HG03108 (cell line): ENCODE data around the gene MRPS11.
"Not testable (repeated sequence)": the region's sequence is repeated elsewhere in the genome, so short reads cannot be mapped to it uniquely, and the experiment has no call there.

Source experiments
- ATAC-seq: cut with Tn5 transposase; IDR thresholded peaks from one replicate; pipeline ENCODE4 v1.9.1; 2021; ENCODE audit warnings: moderate library complexity; ENCODE audit not compliant: unreplicated experiment

Gene MRPS11

DNA sequence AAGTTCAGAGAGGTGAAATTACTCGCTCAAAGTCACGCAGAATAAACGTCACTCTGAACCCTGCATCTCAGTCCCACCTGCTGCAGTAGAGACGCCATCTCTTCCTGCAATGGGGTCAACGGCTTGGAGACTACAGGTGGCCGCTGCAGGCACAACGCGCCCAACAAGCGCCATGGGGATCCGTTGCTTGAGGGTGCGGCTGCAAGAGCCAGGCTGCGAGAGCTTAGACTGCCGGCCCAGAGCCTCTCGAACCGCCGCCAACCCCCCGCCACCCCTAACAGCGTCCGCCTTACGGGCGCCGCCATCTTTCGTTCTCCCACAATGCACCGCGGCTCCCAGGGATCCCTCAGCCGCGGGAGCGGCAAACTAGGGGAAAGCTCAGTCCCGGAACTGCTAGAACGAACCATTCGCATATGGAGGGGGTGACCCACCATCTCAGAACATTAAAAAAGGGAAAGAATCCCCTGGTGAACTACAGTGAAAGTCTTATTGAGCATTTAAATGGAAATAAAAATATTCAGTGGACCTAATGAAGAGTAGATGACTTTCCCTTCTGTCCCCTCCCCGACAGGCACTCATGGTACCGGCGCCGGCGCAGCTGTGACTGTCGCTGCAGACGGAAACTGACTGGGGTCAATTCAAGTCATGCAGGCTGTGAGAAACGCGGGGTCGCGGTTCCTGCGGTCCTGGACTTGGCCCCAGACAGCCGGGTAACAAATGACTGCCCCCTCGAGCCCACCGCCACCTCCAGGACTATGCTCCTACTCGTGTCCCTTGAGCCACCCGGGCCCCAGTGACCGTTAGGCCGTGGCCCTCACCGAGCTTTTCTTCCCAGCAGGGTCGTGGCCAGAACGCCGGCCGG lies at the start of gene MRPS11, which contains the start of gene MRPL46:
Gene MRPS11, plus strand, starts transcription at position 636 of the 862 bp plus-strand sequence. Its CDS starts 10 bp downstream, at position 646.
Gene MRPL46, minus strand, starts transcription at position 316 of the 862 bp plus-strand sequence. Its CDS starts 11 bp downstream, at position 305.
- peak; percentile 86 for ATAC-seq

DNA sequence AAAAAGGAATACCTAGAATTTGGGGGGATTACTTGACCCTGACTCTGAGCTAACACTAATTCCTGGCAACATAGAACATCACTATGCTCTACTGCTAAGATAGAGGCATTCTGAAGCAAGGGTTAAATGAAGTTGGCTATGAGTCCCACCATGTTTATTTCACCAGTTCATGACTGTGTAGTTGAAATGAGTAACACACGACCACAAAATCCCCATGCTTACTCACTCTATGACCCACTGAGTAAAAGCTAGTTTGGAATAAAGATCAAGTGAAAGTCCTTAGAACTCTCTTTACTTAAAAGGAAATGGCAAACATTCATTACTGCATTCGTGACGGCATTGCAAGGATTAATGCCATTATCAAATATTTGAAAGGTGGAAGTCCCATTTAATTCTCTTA lies 47.7 kb upstream of the MRPS11 start:
- no peak for ATAC-seq

- no peak for ATAC-seq
Observed at GRCh38 chr15:88423331-88423730, 44.2 kb upstream of the MRPS11 start.

- no peak for ATAC-seq
Observed at GRCh38 chr15:88426304-88426703, 41.2 kb upstream of the MRPS11 start.

DNA sequence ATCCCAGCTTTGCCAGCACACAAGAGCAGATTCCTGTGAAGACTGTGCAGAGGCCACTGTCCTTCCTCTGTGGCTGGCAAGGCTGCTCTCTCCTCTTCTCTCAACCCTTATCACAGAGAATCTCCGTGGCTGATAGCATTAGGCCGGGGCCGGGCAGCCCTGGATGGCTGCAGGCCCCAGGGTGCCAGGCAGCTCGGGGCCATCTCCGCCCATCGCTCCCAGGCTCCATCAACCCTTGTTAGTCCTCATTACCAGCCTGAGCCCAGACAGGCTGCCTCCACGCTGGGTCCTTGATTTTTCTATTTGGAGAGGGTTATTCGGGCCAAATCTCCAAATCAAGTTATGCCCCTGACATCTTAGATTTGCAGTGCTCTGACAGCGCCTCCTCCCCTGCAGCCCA lies 39.5 kb upstream of the MRPS11 start:
- no peak for ATAC-seq

DNA sequence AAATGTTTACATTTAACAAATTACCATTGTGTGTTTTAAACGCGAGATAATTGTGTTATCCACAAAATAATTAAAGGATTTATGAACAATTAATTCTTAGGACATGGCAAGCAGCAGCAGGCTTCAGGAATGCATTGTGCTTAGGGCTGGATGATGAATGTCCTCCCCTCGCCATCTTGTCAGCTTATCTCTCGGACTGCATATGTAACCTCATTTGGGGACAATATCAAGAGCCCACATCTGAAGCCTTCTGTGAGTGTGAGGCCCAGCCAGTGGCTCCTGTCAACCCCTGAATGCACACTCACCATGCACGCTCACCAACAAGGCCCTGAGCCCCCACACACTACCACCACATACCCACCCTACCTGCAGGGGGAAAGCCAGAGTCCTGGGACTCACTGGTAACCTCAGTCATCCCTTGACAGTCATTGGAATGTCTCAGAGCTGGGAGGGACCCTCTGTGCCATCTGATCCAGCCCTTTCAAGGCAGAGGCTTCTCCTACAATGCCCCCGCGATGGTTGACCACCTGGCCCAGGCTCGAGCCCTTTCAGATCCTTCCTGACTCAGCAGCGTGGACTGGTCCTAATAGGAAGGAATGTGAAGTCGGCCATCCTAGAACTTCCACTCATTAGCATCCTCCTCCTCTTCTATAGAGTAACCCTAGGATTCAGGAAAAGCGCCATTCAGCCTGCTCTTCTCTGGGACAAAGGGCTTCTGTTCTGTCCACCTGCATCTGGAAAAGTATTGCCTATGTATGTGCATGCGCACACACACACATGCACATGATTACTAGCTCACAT lies 38.5 kb upstream of the MRPS11 start:
- ATAC-seq, result no peak

DNA sequence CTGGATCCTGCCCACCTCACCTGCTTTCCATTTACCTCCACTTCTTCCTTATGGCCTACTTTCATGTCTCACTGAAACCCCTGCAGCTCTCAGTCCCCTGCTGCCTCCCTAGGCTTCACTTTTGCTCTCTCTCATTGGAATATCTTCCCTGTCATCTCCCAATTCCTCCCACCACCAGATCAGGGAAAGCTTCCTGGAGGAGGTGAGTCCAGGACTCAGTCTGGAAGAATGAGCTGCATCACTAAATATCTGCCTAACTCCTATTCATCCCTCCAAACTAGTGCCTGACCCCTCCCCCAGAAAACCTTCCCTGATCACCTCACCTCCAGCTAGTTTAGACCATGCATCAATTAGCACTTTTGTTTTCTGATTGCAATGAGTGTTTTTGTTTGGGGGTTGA lies 37.5 kb upstream of the MRPS11 start:
- ATAC-seq, result no peak

DNA sequence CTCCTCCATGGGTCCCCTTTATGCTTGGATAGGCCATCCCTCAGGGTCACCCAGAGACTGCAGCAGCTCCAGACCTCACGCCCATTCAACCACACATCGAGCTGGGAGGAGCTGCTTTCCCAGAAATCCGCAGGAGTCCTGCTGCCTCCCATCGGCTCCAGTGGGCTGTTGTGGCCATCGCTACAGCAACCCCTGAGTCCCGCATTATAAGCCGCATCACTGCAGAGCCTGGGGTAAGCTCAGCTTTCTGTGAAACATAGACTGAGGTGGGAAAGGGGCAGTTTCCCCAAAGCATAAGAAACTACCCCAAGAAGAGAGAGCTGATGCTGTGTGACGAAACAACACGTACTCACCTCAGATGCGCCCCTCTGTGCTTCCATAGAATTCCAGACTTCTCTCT lies 36.1 kb upstream of the MRPS11 start:
- ATAC-seq, result no peak

GRCh38 chr15:88433046-88433685 lies 34.3 kb upstream of the MRPS11 start:
- no peak for ATAC-seq

DNA sequence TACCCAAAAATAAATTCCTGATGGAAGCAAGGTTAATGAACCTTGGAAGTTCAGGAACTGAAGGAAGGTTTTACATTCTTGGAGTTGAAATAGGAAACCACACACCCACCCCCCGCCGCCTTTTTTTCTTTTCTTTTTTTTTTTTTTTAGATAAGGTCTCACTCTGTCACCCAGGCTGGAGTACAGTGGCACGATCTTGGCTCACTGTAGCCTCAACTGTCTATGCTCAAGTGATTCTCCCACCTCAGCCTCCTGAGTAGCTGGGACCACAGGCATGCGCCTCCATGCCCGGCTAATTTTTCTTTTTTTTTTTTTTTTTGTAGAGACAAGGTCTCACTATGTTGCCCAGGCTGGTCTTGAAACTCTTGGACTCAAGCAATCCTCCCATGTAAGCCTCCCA lies 33.4 kb upstream of the MRPS11 start:
- not testable (repeated sequence) for ATAC-seq

GRCh38 chr15:88438181-88438580 lies 29.3 kb upstream of the MRPS11 start:
- ATAC-seq, result no peak

DNA sequence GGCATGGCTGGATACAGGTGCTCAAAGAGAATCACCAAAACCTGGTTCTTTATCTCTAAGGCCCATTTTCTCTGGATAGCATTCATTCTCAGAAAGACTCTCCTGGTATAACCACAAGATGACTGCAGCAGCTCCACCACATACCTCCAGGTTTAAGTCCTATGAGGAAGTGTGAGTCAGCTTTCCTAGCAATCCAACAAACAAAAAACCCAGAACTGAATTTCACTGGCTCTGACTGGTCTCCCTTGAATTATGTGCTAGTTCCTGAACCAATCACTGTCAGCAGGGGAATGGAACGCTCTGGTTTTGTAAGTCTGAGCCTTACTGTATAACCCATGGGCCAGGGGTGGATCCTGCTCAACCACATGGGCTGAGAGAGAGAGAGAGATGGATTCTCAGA lies 27.5 kb upstream of the MRPS11 start:
- no peak for ATAC-seq

DNA sequence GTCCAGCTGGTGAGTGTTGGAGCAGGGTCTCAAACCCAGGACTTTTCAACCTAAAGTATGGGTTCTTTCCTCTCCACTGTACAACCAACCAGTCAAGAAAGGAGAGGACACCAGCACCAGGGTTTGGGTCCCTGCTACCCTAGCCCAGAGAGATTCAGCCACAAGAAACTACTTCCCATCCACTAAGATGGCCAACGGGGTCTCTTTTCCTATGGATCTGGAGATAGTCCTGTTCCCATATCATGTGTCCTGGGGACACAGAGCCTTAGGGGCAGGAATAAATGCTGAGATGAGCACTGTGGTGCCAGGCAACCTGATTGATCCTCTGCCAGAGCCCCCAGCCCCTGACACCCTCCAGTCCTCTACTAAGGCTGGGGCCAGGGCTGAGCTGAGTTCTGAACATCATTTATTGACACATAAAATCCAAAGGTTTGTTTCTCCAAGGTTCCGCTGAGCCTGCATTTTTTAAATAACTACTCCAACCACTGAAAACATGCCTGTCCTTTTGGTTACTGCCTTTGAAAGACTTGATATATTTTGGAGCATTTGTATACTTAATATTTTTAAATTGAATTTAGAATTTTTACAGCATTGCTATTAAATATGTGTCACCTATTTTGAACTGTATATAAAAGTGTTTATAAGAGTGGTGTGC lies 26.3 kb upstream of the MRPS11 start:
- ATAC-seq, result no peak

- ATAC-seq, result no peak
Observed at GRCh38 chr15:88447206-88447605, 20.3 kb upstream of the MRPS11 start.

DNA sequence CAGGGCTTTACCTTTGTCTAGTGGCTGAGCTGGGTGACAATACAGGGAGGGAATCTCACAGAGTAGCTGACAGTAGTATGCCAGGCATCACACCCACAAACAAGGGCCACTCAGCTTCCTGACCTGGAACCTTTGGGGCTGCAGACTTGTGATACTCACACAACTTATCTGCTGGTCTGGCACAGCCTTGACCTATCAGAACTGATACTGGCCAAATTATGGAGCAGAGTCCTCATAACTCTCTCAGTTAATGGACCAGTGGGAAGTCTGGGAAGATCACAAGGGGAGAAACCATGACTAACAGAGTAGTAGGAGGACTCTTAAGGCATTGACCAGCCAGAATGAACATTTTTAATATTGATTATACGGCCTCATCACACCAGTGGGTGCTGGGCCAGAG lies 19.8 kb upstream of the MRPS11 start:
- ATAC-seq, result no peak

- no peak for ATAC-seq
Observed at GRCh38 chr15:88448991-88449461, 18.5 kb upstream of the MRPS11 start.

GRCh38 chr15:88449581-88449980 lies 17.9 kb upstream of the MRPS11 start:
- no peak for ATAC-seq

GRCh38 chr15:88450125-88450798 lies 17.2 kb upstream of the MRPS11 start:
- no peak for ATAC-seq

- ATAC-seq, result no peak
Observed at GRCh38 chr15:88453651-88454050, 13.9 kb upstream of the MRPS11 start.

- no peak for ATAC-seq
Observed at GRCh38 chr15:88454236-88454635, 13.3 kb upstream of the MRPS11 start.
